ENCODE data around the gene OR2AJ1.

OR2AJ1 gene

GRCh38 chr1:247919952-247920351 is 4.7 kb upstream of the OR2AJ1 start, which contains the start of gene OR2T8:
TSS of gene OR2T8 (plus strand) at chr1:247920252. CDS start at chr1:247921018, 766 bp downstream.
- Histone ChIP-seq H3K18ac (ENCODE audit: low read length) (no peak within 1 kb of the TSS), H2AK5ac (ENCODE audit: low read depth, low read length) (no peak within 1 kb of the TSS), H3K9me3 (replicated peaks in 1 of 2; ENCODE audit: control insufficient read depth in 2 of 2, insufficient read depth in 1 of 2, low read depth in 1 of 2, low read length in 2 of 2) (no peaks in the 10 kb centered on the region), H3K14ac (ENCODE audit: low read length) (no peak within 1 kb of the TSS), H3K36me3 (replicated peaks in 1 of 2; ENCODE audit: control insufficient read depth in 2 of 2, insufficient read depth in 2 of 2, low read length in 2 of 2) (no peaks in the 10 kb centered on the region), H4K8ac (ENCODE audit: low read depth, low read length) (no peak within 1 kb of the TSS), H2BK15ac (ENCODE audit: low read length) (no peak within 1 kb of the TSS), H3K4ac (ENCODE audit: low read length) (no peak within 1 kb of the TSS), H4K91ac (ENCODE audit: low read depth, low read length, poor library complexity) (no peak within 1 kb of the TSS), H3K9ac (ENCODE audit: low read depth, low read length, poor library complexity) (no peak within 1 kb of the TSS), H2BK12ac (ENCODE audit: low read length) (no peak within 1 kb of the TSS), H3K27me3 (ENCODE audit: control insufficient read depth in 3 of 3, insufficient read depth in 3 of 3, low read depth in 1 of 3, low read length in 3 of 3) (no peaks in the 10 kb centered on the region), H2BK120ac (ENCODE audit: low read depth, low read length) (no peak within 1 kb of the TSS), H3K27ac (replicated peaks; ENCODE audit: low read length) (no peak within 1 kb of the TSS), H3K4me2 (ENCODE audit: insufficient read depth, low read length, poor library complexity, severe bottlenecking) (no peak within 1 kb of the TSS), H3K4me1 (ENCODE audit: control insufficient read depth in 2 of 2, insufficient read depth in 1 of 2, low read depth in 1 of 2, low read length in 2 of 2) (no peaks in the 10 kb centered on the region), H3K79me1 (ENCODE audit: low read depth, low read length) (no peaks in the 10 kb centered on the region), H3K4me3 (ENCODE audit: low read length in 2 of 2) (no peak within 1 kb of the TSS), H3K23ac (ENCODE audit: low read depth, low read length, poor library complexity) (no peak within 1 kb of the TSS), H2BK5ac (ENCODE audit: low read length) (no peak within 1 kb of the TSS), H2AFZ (ENCODE audit: low read length) (no peak within 1 kb of the TSS)
- DNase-seq (ENCODE audit: low spot score): no peak
- no CpG with 5 or more reads among the region's 2 CpGs for WGBS, 2 donors (ENCODE audit: extremely low coverage in 2 of 2, insufficient read length in 2 of 2, insufficient replicate concordance in 1 of 2)

GRCh38 chr1:247923941-247924340 is 748 bp upstream of the OR2AJ1 start:
- no peak overlapping the region for H3K27ac ChIP-seq (replicated peaks; ENCODE audit: low read length)
- no peaks in the 10 kb centered on the region for H3K36me3 ChIP-seq (replicated peaks in 1 of 2; ENCODE audit: control insufficient read depth in 2 of 2, insufficient read depth in 2 of 2, low read length in 2 of 2)
- DNase-seq (ENCODE audit: low spot score): no peak
- H3K23ac ChIP-seq (ENCODE audit: low read depth, low read length, poor library complexity): no peak overlapping the region
- no peak overlapping the region for H4K8ac ChIP-seq (ENCODE audit: low read depth, low read length)
- WGBS, 2 donors (ENCODE audit: extremely low coverage in 2 of 2, insufficient read length in 2 of 2, insufficient replicate concordance in 1 of 2): no CpG with 5 or more reads among the region's 3 CpGs
- no peak overlapping the region for H2BK12ac ChIP-seq (ENCODE audit: low read length)
- H3K18ac ChIP-seq (ENCODE audit: low read length): no peak overlapping the region
- H3K14ac ChIP-seq (ENCODE audit: low read length): no peak overlapping the region
- H3K79me1 ChIP-seq (ENCODE audit: low read depth, low read length): no peaks in the 10 kb centered on the region
- no peak overlapping the region for H3K9ac ChIP-seq (ENCODE audit: low read depth, low read length, poor library complexity)
- H2BK120ac ChIP-seq (ENCODE audit: low read depth, low read length): no peak overlapping the region
- no peak overlapping the region for H2AK5ac ChIP-seq (ENCODE audit: low read depth, low read length)
- no peak overlapping the region for H4K91ac ChIP-seq (ENCODE audit: low read depth, low read length, poor library complexity)
- no peaks in the 10 kb centered on the region for H3K4me1 ChIP-seq (ENCODE audit: control insufficient read depth in 2 of 2, insufficient read depth in 1 of 2, low read depth in 1 of 2, low read length in 2 of 2)
- no peak overlapping the region for H2BK5ac ChIP-seq (ENCODE audit: low read length)
- no peak overlapping the region for H3K4me3 ChIP-seq (ENCODE audit: low read length in 2 of 2)
- no peak overlapping the region for H3K4me2 ChIP-seq (ENCODE audit: insufficient read depth, low read length, poor library complexity, severe bottlenecking)
- no peak overlapping the region for H2AFZ ChIP-seq (ENCODE audit: low read length)
- no peak overlapping the region for H2BK15ac ChIP-seq (ENCODE audit: low read length)
- no peaks in the 10 kb centered on the region for H3K27me3 ChIP-seq (ENCODE audit: control insufficient read depth in 3 of 3, insufficient read depth in 3 of 3, low read depth in 1 of 3, low read length in 3 of 3)
- no peak overlapping the region for H3K4ac ChIP-seq (ENCODE audit: low read length)
- H3K9me3 ChIP-seq (replicated peaks in 1 of 2; ENCODE audit: control insufficient read depth in 2 of 2, insufficient read depth in 1 of 2, low read depth in 1 of 2, low read length in 2 of 2): no peaks in the 10 kb centered on the region

- H4K91ac ChIP-seq (ENCODE audit: low read depth, low read length, poor library complexity): no peak overlapping the region
- H2AFZ ChIP-seq (ENCODE audit: low read length): no peak overlapping the region
- H3K9me3 ChIP-seq (replicated peaks in 1 of 2; ENCODE audit: control insufficient read depth in 2 of 2, insufficient read depth in 1 of 2, low read depth in 1 of 2, low read length in 2 of 2): peaks cover 0 to 10% of the 10 kb centered on the region in 2 donors
- H3K27ac ChIP-seq (replicated peaks; ENCODE audit: low read length): no peak overlapping the region
- H3K9ac ChIP-seq (ENCODE audit: low read depth, low read length, poor library complexity): no peak overlapping the region
- no peak overlapping the region for H3K23ac ChIP-seq (ENCODE audit: low read depth, low read length, poor library complexity)
- H3K36me3 ChIP-seq (replicated peaks in 1 of 2; ENCODE audit: control insufficient read depth in 2 of 2, insufficient read depth in 2 of 2, low read length in 2 of 2): no peaks in the 10 kb centered on the region
- DNase-seq (ENCODE audit: low spot score): no peak
- H3K4me1 ChIP-seq (ENCODE audit: control insufficient read depth in 2 of 2, insufficient read depth in 1 of 2, low read depth in 1 of 2, low read length in 2 of 2): no peaks in the 10 kb centered on the region
- no peak overlapping the region for H3K4ac ChIP-seq (ENCODE audit: low read length)
- no peaks in the 10 kb centered on the region for H3K79me1 ChIP-seq (ENCODE audit: low read depth, low read length)
- H2BK120ac ChIP-seq (ENCODE audit: low read depth, low read length): no peak overlapping the region
- no peaks in the 10 kb centered on the region for H3K27me3 ChIP-seq (ENCODE audit: control insufficient read depth in 3 of 3, insufficient read depth in 3 of 3, low read depth in 1 of 3, low read length in 3 of 3)
- no peak overlapping the region for H2BK15ac ChIP-seq (ENCODE audit: low read length)
- no peak overlapping the region for H2BK5ac ChIP-seq (ENCODE audit: low read length)
- H3K18ac ChIP-seq (ENCODE audit: low read length): no peak overlapping the region
- H3K4me3 ChIP-seq (ENCODE audit: low read length in 2 of 2): no peak overlapping the region
- H2BK12ac ChIP-seq (ENCODE audit: low read length): no peak overlapping the region
- no peak overlapping the region for H3K4me2 ChIP-seq (ENCODE audit: insufficient read depth, low read length, poor library complexity, severe bottlenecking)
- WGBS, 2 donors (ENCODE audit: extremely low coverage in 2 of 2, insufficient read length in 2 of 2, insufficient replicate concordance in 1 of 2): no CpG with 5 or more reads among the region's 8 CpGs
- H3K14ac ChIP-seq (ENCODE audit: low read length): no peak overlapping the region
- H4K8ac ChIP-seq (ENCODE audit: low read depth, low read length): no peak overlapping the region
- no peak overlapping the region for H2AK5ac ChIP-seq (ENCODE audit: low read depth, low read length)
These were observed 9.3 kb downstream of the OR2AJ1 start for GRCh38 chr1:247933989-247934388.

- H2AFZ ChIP-seq (ENCODE audit: low read length): no peak overlapping the region
- no peak overlapping the region for H3K23ac ChIP-seq (ENCODE audit: low read depth, low read length, poor library complexity)
- H2AK5ac ChIP-seq (ENCODE audit: low read depth, low read length): no peak overlapping the region
- peaks cover 0 to 10% of the 10 kb centered on the region in 2 donors for H3K9me3 ChIP-seq (replicated peaks in 1 of 2; ENCODE audit: control insufficient read depth in 2 of 2, insufficient read depth in 1 of 2, low read depth in 1 of 2, low read length in 2 of 2)
- no peak for DNase-seq (ENCODE audit: low spot score)
- WGBS, 2 donors (ENCODE audit: extremely low coverage in 2 of 2, insufficient read length in 2 of 2, insufficient replicate concordance in 1 of 2): no CpG with 5 or more reads among the region's 9 CpGs
- H3K9ac ChIP-seq (ENCODE audit: low read depth, low read length, poor library complexity): no peak overlapping the region
- H3K79me1 ChIP-seq (ENCODE audit: low read depth, low read length): no peaks in the 10 kb centered on the region
- no peak overlapping the region for H4K8ac ChIP-seq (ENCODE audit: low read depth, low read length)
- no peak overlapping the region for H4K91ac ChIP-seq (ENCODE audit: low read depth, low read length, poor library complexity)
- H3K4me3 ChIP-seq (ENCODE audit: low read length in 2 of 2): no peak overlapping the region
- H3K4ac ChIP-seq (ENCODE audit: low read length): no peak overlapping the region
- H3K27me3 ChIP-seq (ENCODE audit: control insufficient read depth in 3 of 3, insufficient read depth in 3 of 3, low read depth in 1 of 3, low read length in 3 of 3): no peaks in the 10 kb centered on the region
- H3K4me2 ChIP-seq (ENCODE audit: insufficient read depth, low read length, poor library complexity, severe bottlenecking): no peak overlapping the region
- no peaks in the 10 kb centered on the region for H3K4me1 ChIP-seq (ENCODE audit: control insufficient read depth in 2 of 2, insufficient read depth in 1 of 2, low read depth in 1 of 2, low read length in 2 of 2)
- no peak overlapping the region for H3K18ac ChIP-seq (ENCODE audit: low read length)
- no peak overlapping the region for H2BK15ac ChIP-seq (ENCODE audit: low read length)
- H3K27ac ChIP-seq (replicated peaks; ENCODE audit: low read length): no peak overlapping the region
- no peak overlapping the region for H2BK12ac ChIP-seq (ENCODE audit: low read length)
- H2BK120ac ChIP-seq (ENCODE audit: low read depth, low read length): no peak overlapping the region
- H3K36me3 ChIP-seq (replicated peaks in 1 of 2; ENCODE audit: control insufficient read depth in 2 of 2, insufficient read depth in 2 of 2, low read length in 2 of 2): no peaks in the 10 kb centered on the region
- no peak overlapping the region for H2BK5ac ChIP-seq (ENCODE audit: low read length)
- H3K14ac ChIP-seq (ENCODE audit: low read length): no peak overlapping the region
These were observed 11.1 kb downstream of the OR2AJ1 start for GRCh38 chr1:247935781-247936180.

Measured in neuronal stem cell (in vitro differentiated cells).